GM19240 (cell line): Measurements from ENCODE around the gene SPDYE1.
A peak's percentile ranks its signal among the peaks of the same experiment; 100 is the strongest.
"Not testable (repeated sequence)": the region's sequence is repeated elsewhere in the genome, so short reads cannot be mapped to it uniquely, and the experiment has no call there.

Source experiments
- DNase-seq: peaks from one replicate; pipeline ENCODE4 v3.0.0; 2011; ENCODE audit warnings: low spot score; ENCODE audit not compliant: insufficient read length

Gene SPDYE1

GRCh38 chr7:43997532-43997931 lies at the start of gene SPDYE1:
SPDYE1 (plus strand) TSS chr7:43997897; CDS start chr7:43999950, 2,053 bp downstream.
- DNase-seq: not testable (repeated sequence)

GRCh38 chr7:43952028-43952427 lies 45.7 kb upstream of the SPDYE1 start:
- no peak for DNase-seq

- no peak for DNase-seq
Measured at GRCh38 chr7:43953071-43953470, 44.6 kb upstream of the SPDYE1 start.

- DNase-seq: peak; percentile 34
Measured at GRCh38 chr7:43954524-43955228, 43.0 kb upstream of the SPDYE1 start.

- DNase-seq: no peak
Measured at GRCh38 chr7:43956027-43956426, 41.7 kb upstream of the SPDYE1 start.

- no peak for DNase-seq
Measured at GRCh38 chr7:43960933-43961332, 36.8 kb upstream of the SPDYE1 start.

GRCh38 chr7:43966392-43966791 lies 31.3 kb upstream of the SPDYE1 start:
- not testable (repeated sequence) for DNase-seq

GRCh38 chr7:43968172-43969040 lies 29.3 kb upstream of the SPDYE1 start:
- not testable (repeated sequence) for DNase-seq

- not testable (repeated sequence) for DNase-seq
Measured at GRCh38 chr7:43969586-43969985, 28.1 kb upstream of the SPDYE1 start.

GRCh38 chr7:43970698-43971097 lies 27.0 kb upstream of the SPDYE1 start:
- DNase-seq: not testable (repeated sequence)

- DNase-seq: not testable (repeated sequence)
Measured at GRCh38 chr7:43974033-43974573, 23.6 kb upstream of the SPDYE1 start.

- DNase-seq: not testable (repeated sequence)
Measured at GRCh38 chr7:43974725-43975482, 22.8 kb upstream of the SPDYE1 start.

GRCh38 chr7:43977525-43977924 lies 20.2 kb upstream of the SPDYE1 start:
- DNase-seq: no peak

- DNase-seq: not testable (repeated sequence)
Measured at GRCh38 chr7:43978102-43978501, 19.6 kb upstream of the SPDYE1 start.

GRCh38 chr7:43982848-43983247 lies 14.8 kb upstream of the SPDYE1 start:
- DNase-seq: not testable (repeated sequence)

GRCh38 chr7:43983736-43984135 lies 14.0 kb upstream of the SPDYE1 start:
- DNase-seq: not testable (repeated sequence)

- DNase-seq: not testable (repeated sequence)
Measured at GRCh38 chr7:43985904-43986864, 11.5 kb upstream of the SPDYE1 start.

GRCh38 chr7:43987476-43987875 lies 10.2 kb upstream of the SPDYE1 start:
- DNase-seq: not testable (repeated sequence)

- not testable (repeated sequence) for DNase-seq
Measured at GRCh38 chr7:43990011-43990585, 7.6 kb upstream of the SPDYE1 start.

GRCh38 chr7:43990829-43991228 lies 6.9 kb upstream of the SPDYE1 start:
- DNase-seq: not testable (repeated sequence)
